ENCODE measurements around the gene LPIN1.
A peak's percentile ranks its signal among the peaks of the same experiment; 100 is the strongest.
"Not testable (repeated sequence)": the region's sequence is repeated elsewhere in the genome, so short reads cannot be mapped to it uniquely, and the experiment has no call there.

The LPIN1 gene

DNA sequence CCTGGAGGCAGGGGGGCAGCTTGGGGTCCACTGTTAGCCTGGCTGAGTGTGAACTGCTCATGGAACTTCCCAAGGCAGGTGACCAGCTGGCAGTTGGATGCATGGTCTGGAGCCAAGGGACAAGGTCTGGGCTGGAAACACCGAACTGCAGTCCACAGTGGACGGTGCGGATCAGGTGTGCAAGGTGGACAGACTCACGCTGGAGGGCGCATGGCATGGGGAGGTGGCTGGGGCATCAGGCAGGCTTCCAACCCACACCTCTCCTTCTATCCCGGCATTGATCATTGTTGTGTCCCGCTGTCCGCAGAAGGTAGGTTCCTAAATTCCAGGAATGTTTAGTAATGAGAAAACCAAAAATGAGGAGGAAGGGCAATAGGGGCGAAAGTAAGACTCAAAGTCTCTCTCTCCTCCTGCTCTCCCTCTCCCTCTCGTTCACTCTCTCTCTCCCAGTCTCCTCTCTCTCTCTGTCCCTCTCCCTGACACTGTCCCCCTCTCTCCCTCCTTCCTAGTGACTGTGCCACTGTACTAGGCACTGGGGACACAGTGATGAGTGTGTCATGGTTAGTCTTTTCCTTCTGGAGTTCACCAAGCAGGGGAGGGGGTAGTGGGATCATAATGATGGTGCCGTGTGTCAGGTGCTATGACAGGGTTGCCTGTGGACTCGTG lies 30.3 kb upstream of the LPIN1 start:
- no peak for DNase-seq

DNA sequence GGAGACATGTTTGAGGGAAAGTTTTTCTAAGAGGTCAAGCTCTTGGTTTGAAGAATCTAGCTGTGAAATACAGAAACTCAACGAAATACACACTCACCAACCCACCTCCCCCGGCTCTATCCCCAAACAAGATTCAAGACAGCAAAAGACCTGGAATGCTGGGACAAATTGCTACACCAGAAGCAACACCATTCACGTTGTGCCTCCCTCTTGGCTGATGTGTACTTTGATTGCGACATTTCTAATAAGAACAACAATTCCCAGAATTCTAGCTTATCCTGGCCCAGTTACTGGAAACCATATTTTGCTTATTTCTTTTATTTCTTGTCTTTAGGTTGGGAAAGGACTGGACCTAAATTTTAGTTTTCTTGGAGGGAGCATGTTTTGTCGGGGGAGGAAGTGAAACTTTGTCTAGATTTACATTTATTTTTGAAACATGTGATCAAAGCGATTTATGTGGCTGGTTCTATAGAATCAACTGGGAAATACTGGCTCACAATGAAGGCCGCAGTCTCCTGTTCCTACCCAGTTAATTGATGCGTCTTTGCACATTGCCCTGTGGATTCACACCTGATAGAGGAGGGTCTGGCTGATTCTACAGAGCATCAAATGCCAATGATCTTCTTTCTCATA lies 29.6 kb upstream of the LPIN1 start:
- no peak for DNase-seq

DNA sequence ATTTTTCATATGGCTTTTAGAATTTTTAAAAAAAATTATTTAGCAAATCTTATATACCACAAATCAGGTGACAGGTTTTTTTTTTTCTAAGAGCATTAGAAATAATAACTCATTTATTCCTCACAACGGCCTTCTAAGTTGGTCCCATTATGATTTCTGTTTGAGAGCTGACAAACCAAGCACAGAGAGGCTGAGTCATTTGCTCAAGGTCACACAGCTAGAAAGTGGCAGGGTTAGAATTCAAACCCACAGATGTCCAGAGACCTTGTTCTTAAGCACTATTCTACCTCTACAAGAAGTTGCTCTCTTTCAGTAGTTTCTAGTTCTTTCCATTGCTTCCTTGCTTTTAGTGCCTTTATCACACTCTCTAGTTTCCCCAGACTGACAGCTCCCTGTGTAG lies 28.8 kb upstream of the LPIN1 start:
- no peak for DNase-seq

DNA sequence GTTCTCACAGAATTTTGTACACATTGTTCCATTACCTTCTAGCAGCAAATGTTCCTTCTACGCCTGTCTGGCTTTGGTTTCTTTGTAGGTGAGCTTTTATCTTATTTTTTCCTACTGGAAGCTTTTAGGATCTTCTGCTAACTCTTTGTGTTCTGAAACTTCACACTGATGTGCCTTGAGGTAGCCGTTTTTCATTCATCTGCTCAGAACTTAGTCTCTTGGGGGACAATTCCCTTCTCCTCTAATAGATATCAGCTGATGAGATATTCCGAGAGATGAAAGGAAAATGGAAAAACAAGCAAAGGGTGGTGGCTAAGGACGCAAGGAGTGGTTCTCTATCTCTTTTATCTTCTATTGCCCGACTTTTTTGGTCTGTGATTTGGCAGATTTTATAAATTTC lies 27.8 kb upstream of the LPIN1 start:
- no peak for DNase-seq

DNA sequence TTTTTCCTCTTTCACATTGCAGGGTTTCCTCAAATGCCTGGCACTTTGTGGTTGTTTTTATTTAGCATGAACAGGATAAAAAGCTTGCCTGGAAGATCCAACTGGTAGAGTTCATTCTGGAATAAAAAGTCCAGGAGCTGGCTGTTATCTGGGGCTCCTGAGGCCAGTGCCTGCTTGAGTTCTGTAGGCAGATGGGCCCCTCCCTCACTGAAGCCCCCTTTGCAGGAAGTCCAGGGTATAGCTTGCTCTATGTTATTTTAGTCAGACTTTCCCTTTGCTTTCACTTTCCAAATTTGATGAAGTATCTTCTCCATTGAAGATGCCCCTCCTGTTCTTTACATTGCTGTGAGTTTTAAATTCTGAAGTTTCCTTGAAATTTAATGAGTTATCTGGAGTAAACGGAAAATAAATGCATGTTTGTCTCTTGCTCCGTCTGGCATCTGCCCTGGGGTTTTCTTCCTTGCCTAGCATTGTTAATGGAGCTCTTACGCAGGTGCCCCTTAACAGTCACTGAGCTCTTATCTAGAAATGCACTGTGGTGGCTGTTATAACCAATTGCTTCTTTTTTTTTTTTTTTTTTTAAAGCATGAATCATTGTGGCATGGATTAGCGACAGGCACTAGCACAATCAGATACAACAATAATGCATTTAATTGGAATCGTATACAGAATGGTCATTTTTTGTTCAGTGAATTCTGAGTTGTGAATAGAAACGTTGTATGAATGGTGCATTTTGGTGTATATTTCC lies 27.0 kb upstream of the LPIN1 start:
- DNase-seq = no peak

DNA sequence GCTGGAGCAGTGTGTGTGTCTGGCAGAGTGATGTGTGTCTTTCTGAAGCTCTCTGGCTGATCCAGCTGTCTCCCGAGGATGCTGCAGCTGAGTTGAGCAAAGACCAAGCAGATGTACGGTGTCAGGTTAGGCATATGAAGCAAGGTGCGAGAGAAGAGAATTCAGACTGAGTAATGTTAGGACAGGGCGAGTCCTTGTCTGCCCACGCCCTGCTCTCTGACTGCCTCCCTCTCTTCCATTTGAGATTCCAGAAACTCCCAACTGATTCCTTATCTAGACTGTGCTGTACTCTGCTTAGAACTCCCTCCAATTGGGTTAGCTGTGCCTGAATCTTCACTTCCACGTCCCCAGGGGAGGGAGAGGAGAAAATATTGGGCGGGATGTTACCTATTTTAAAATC lies 25.7 kb upstream of the LPIN1 start:
- DNase-seq = no peak

DNA sequence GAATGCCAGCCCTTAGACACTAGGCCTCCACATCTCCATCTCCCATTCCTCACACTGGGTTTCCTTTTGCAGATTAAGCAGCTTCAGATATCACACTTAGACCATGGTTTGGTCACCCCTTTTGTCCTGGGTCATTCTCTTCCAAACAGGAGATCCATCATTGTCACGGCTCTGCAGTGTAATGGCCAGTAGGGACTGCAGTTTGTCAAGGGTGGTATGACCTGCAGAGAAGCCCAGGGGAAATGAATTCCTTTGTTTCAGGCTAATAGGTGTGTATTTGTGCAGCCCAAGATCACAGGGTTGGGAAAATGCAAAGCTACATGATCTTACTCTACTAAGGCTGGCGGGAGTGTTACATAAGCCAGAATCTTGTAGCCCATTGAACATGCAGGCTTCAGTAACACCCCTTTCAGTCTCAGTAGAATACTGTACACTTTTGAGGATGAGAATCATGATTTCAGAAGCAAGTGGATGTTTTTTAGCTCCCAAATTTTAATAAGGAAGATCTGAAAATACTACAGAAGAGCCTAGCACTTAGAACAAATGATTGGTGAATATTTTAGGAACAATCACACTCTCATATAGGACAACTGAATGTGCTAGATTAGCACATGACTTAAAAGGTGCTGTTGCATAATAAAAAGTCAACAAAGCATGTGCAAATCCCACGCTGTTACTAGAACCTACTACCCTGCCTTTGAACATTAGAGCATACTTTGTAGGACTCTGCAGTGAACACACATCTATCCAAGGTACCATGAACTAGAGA lies 24.0 kb upstream of the LPIN1 start:
- DNase-seq = no peak

DNA sequence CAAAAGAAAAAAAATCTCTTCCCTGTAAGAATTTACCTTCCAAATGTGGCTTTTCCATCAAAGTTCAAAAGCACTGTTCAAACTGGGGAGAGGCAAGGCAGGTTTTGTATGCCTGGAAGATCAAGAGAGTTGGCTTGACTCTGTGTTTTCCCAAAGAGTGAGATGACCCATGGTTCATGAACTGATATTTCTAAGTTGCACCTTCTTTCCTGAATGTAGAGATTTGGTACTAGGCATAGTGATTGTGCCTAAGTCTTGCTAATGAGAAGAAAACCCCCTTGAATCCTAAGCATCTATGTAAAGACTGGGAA lies 23.4 kb upstream of the LPIN1 start:
- no peak for DNase-seq

DNA sequence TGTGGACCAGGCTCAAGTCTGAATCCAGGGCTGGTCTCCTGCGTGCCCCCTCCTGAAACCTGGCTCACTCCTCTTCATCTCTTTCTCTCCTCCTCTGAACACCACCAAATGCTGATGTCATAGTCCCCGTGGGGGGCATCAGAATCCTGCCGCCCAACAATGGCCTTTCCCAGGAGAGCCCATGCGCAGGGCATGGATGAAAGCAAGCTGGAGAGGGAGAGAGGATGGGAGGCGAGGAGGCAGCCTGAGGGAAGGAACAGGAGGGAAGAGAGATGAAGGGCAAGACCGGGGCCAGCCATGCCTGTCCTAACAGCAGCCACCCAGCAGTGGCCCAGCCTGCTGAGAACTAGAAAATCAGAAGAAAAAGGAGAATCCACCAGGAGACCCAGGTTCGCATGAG lies 22.3 kb upstream of the LPIN1 start:
- DNase-seq = no peak

DNA sequence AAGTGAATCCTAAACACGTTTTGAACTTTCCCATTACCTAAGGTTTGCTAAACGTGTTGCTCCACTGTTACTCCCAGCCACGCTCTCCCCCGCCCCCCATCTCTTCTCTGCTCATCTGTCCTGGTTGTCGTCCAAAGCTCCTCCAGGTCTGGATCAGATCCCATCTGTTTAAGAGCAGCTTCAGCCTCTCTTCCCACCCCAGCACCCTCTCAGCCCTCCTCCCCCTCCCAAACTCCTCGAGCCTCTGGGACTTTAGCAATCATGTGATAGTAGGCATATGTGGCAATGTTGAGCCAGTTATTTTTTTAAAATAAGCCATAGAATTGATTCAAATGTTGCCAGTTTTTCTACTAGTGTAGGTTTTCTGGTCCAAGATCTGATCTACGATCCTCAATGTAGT lies 20.0 kb upstream of the LPIN1 start:
- no peak for DNase-seq

DNA sequence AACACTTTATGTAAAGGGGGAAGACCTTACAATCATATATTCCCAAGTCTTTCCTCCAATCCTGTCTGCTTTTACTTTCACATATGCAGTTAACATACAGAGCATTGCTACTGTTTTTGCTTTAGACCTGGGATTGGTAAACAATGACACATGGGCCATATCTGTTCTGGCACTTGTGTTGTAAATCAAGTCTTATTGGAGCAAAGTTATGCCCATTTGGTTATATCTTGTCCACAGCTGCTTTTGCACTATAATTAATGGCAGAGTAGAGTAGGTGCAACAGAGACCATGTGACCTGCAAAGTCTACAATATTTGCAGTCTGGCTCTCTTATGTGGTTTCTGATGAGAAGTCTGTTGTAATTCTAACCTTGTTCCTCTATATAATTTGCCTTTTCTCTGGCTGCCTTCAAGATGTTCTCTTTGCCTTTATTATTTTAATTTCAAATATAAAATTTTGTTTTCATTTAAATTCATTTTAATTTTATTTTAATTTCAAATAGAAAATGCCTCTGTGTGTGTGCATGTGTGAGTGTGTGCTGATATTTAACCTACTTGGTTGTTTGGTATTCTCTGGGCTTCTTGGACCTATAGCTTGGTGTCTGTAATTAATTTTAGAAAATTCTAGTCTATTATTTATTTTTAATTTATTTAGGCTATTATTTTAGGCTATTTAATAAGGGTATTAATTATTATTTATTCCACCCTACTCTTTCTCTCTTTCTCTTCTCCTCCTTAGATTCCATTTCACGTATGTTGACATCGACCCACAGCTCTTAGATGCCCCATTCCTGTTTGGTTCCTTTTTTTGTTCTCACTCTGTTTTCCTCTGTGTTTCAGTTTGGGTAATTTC lies 16.8 kb upstream of the LPIN1 start:
- no peak for DNase-seq

DNA sequence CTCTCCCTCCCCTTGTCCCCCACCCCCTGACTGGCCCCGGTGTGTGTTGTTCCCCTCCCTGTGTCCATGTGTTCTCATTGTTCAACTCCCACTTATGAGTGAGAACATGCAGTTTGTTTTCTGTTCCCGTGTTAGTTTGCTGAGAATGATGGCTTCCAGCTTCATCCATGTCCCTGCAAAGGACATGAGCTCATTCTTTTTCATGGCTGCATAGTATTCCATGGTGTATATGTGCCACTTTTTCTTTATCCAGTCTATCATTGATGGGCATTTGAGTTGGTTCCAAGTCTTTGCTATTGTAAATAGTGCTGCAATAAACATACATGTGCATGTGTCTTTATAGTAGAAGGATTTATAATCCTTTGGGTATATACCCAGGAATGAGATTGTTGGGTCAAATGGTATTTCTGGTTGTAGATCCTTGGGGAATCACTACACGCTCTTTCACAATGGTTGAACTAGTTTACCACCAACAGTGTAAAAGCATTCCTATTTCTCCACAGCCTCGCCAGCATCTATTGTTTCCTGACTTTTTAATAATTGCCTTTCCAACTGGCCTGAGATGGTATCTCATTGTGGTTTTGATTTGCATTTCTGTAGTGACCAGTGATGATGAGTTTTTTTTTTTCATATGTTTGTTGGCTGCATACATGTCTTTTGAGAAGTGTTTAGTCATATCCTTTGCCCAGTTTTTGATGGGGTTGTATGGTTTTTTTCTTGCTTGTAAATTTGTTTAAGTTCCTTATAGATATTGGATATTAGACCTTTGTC lies 15.0 kb upstream of the LPIN1 start:
- DNase-seq = not testable (repeated sequence)

DNA sequence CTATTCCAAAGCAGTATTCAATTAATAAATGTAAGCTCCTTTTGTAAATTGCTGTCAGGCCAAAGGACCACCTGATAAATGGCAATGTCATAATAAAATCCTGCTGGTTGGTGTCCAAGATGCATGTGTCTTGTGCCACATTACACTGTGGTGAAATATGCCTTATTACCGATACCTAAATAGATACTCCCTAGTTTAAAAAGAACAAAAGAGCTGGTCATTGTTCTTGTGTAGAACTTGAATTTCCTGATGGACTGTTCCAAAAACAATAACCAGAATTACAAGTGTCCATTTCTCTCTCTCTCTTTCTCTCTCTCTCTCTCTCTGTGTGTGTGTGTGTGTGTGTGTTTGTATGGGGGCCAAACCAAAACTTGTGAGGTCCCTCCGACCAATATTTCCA lies 13.8 kb upstream of the LPIN1 start:
- no peak for DNase-seq

DNA sequence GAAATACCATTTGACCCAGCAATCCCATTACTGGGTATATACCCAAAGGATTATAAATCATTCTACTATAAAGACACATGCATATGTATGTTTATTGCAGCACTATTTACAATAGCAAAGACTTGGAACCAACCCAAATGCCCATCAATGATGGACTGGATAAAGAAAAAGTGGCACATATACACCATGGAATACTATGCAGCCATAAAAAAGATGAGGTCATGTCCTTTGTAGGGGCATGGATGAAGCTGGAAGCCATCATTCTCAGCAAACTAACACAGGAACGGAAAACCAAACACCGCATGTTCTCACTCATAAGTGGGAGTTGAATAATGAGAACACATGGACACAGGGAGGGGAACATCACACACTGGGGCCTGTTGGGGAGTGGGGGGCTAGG lies 8.6 kb upstream of the LPIN1 start:
- DNase-seq = not testable (repeated sequence)

DNA sequence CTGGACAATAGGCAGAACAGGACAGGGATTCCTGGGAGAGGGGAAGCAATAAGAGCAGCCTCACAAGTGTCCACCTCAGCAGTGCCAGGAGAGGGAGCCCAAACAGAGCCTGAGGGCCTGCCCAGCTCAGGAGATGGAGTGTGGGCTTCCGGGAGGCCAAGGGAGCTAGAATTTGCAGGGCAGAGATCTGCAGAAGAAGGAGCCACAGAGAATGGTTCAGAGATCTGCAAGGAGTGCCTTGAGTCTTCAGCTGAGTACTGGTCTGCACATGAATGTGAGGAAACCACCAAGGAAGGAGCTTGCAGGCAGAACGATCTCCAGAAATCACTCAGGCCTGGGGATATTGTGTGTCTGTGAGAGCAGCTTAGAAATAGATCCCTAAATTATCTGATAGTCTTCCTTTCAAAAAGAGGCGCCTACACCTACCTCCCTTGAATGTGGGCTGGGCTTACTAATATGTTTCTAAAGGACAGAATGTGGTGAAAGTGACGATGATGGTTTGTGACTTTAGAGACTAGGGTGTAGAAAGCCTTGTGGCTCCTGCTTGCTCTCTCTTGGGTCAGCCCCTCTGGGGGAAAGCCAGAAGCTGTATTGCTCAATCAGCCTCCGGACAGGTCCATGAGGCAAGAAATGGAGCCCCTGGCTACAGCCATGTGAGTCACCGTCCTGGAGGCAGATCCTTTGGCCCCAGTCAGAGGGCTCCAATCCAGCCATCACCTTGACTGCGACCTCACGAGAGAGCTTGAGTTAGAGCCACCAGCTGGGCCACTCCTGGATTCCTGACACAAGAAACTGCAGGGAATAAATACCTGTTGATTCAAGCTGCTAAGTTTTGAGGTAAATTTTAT lies 7.6 kb upstream of the LPIN1 start:
- DNase-seq = no peak

DNA sequence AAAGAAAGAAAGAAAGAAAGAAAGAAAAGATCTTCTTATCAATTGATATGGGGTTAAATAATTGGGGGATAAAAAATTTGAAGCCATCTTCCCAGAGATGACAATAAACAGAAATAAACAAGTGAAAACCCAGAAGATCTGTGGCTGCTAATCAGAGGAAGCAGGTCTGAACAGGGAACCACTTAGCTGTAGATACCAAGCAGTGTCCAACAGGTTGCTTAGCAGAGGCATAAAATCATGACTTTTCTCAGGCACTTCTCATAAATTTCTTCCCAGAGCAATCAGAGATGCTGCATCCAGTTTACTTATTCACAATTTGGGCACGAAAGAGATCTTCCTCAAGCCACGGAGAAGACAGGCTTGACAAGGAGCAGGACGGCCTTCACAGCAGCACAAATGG lies 5.7 kb upstream of the LPIN1 start:
- DNase-seq = no peak

DNA sequence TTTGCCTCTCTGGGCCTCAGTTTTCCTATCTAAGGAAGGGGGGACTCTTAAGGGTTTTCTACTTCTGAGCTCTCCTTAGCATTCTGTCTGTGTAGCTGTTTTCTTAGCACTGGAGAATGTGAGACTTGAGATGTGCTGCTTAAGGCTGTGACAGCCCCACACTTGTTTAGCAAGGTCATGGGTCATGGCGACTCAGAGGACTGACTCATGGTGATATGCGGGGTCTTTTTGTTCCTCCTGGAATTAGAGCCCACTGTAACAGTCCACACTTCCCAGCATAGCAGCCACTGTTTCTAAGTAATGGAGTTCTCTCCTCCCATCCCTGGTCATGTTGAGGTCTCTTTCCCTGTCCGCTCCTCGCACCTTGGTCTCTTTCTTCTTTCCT lies 4.1 kb upstream of the LPIN1 start:
- DNase-seq = no peak

DNA sequence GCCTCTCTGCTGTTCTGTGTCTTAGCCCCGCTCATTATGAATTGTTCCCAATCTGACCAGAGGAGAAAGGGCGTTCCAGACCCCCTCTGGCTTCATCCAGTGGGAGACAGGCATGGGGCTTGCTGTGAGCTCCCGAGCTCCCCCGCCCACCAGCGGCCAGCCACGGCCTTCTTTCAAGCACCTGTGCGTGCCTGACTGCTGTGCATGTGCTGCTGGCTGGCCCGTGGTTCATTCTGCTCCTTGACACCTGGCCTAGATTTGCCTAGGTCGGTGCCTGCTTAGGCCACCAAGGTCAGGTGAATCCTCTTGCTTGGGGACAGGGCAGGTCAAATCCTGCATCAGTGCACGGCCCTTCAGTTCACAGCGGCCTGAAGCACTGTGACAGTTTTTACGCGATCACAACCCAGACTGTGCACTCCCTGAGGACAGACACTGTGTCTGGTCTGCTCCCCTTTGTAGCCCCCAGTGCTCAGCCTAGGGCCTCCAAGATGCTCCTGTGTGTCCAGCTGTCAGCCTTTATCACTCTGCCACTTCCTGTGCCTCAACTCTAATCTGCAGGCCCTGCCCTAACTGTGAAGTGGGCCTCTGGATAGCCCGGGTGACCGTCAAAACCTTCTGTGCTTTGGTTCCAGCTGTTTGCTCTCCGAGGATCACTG lies 3.6 kb upstream of the LPIN1 start:
- no peak for DNase-seq

DNA sequence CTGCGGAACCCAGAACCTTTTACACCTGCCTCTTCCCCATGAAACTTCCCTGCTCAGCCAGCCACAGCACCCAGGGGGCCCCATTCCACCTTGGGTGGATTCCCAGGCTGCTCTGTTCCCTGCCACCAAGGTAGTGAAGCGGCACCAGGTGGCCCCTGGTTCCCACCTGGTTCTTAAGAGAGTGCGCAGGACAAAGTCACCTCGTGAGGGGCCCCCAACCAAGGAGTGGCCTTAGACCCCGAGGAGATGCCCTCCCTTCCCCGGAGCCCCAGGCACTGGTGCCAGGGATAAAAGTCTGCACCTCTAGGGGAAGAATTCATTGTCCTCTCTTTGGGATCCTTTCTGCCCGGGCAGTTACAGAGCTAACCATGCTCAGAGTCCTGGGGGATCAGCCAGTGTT lies 3.1 kb upstream of the LPIN1 start:
- DNase-seq = no peak

DNA sequence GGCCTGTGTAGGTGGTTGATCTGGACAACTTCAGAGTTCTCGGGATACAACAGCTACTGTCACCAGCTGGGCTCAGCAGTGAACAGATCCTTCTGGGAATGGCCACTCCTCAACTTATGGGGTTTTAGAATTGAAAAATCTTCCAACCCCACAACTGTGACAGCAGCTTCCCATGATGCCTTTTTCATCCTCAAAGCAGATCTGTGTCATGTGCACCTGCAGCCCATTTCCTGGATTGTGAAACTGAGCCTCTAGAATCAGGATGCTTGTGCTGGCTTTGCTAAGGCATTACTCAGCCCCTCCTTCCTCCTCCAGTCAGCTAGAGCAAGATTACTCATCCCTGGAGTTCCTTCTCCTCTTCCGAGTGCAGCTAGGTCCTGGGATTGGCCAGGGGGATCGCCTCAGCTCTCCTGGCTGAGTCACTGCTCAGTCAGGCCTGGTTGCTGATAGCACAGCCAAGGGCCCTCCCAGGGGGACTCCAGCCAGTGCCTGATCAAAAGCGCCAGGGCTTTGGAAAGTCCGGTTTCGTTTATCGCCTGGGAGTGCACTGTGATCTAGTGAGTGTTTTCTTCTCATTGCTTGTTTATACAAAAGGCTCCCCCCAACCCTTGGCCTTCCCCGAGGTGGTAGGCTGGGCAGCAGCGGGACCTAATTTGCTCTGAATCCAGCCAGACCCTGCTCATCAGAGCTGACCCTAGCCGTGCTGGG lies 2.4 kb upstream of the LPIN1 start:
- peak; percentile 91 for DNase-seq
